IMR-90 (cell line): ENCODE data around the gene ZBTB40. TPM values are rescaled to one million over a fixed set of nuclear protein-coding genes. Genes with fewer than 3 reads are reported as not detected.

Experiments used
- ATAC-seq: fragments of 200-7000 bp; cut with Tn5 transposase; 2 replicates; pipeline ENCODE4 v1.9.1; 2020; ENCODE audit warnings: low read depth, mild to moderate bottlenecking, moderate library complexity
- BruUV-seq: library from RNA; stranded (reverse); fragments of 400-500 nt; replicated peaks from 2 replicates; lab custom pipeline; 2021; lab: Mats Ljungman, UMichigan
- CTCF ChIA-PET: fragments of 300-600 bp; formaldehyde crosslinking; extraction: SDS; loops from one replicate; lab custom pipeline; 2021; ENCODE audit warnings: antibody characterized with exemption; lab: Yijun Ruan, JAX
- POLR2A ChIA-PET: fragments of 300-600 bp; sonication (Branson Sonifier 250); formaldehyde crosslinking; loops from one replicate; lab custom pipeline; 2022; ENCODE audit warnings: antibody characterized with exemption; ENCODE audit not compliant: unreplicated experiment; lab: Charles Lee
- DNase-seq: peaks from one replicate; pipeline ENCODE4 v3.0.0; 2013
- H2AFZ ChIP-seq: replicated peaks from 2 replicates; pipeline ENCODE3; 2013; ENCODE audit warnings: low read length, mild to moderate bottlenecking; ENCODE audit not compliant: poor library complexity
- H2AK5ac ChIP-seq: 2 replicates; pipeline ENCODE4 v1.6.1; 2013; ENCODE audit warnings: low read depth, low read length, inconsistent platforms
- H2AK9ac ChIP-seq: replicated peaks from 2 replicates; pipeline ENCODE3; 2013; ENCODE audit warnings: mild to moderate bottlenecking, low read depth, low read length, moderate library complexity; ENCODE audit not compliant: poor library complexity
- H2BK120ac ChIP-seq: 2 replicates; pipeline ENCODE4 v1.6.1; 2013; ENCODE audit warnings: low read depth, low read length, inconsistent platforms
- H2BK15ac ChIP-seq: 3 replicates; pipeline ENCODE4 v1.6.1; 2013; ENCODE audit warnings: low read depth, low read length, inconsistent platforms
- H2BK20ac ChIP-seq: 2 replicates; pipeline ENCODE4 v1.6.1; 2013; ENCODE audit warnings: low read depth, mild to moderate bottlenecking, inconsistent platforms, low read length, moderate library complexity
- H2BK5ac ChIP-seq: 2 replicates; pipeline ENCODE4 v1.6.1; 2013; ENCODE audit warnings: mild to moderate bottlenecking, low read depth, low read length, inconsistent platforms; ENCODE audit not compliant: poor library complexity, severe bottlenecking
- H3K14ac ChIP-seq: replicated peaks from 2 replicates; pipeline ENCODE4 v1.6.1; 2013; ENCODE audit warnings: low read depth, low read length, inconsistent platforms
- H3K18ac ChIP-seq: 2 replicates; pipeline ENCODE4 v1.6.1; 2013; ENCODE audit warnings: low read depth, low read length, control low read depth
- H3K23ac ChIP-seq: 2 replicates; pipeline ENCODE4 v1.6.1; 2013; ENCODE audit warnings: low read depth, low read length, inconsistent platforms
- H3K27ac ChIP-seq: 2 replicates; pipeline ENCODE4 v1.5.1; 2013; ENCODE audit warnings: mild to moderate bottlenecking, control low read depth, low read length; ENCODE audit not compliant: insufficient read depth
- H3K27me3 ChIP-seq: 2 replicates; pipeline ENCODE4 v1.6.1; 2013; ENCODE audit warnings: low read length; ENCODE audit not compliant: control insufficient read depth, insufficient read depth
- H3K36me3 ChIP-seq: 2 replicates; pipeline ENCODE4 v1.6.1; 2013; ENCODE audit warnings: low read length, mixed read lengths; ENCODE audit not compliant: control insufficient read depth, insufficient read depth
- H3K4ac ChIP-seq: 2 replicates; pipeline ENCODE4 v1.6.1; 2013; ENCODE audit warnings: low read depth, low read length, inconsistent platforms
- H3K4me1 ChIP-seq: 2 replicates; pipeline ENCODE4 v1.6.1; 2013; ENCODE audit warnings: low read length, mixed read lengths; ENCODE audit not compliant: control insufficient read depth, insufficient read depth
- H3K4me2 ChIP-seq: 2 replicates; pipeline ENCODE4 v1.6.1; 2013; ENCODE audit warnings: low read depth, mild to moderate bottlenecking, control low read depth, low read length, moderate library complexity
- H3K4me3 ChIP-seq: 2 replicates; pipeline ENCODE4 v1.5.1; 2013; ENCODE audit warnings: low read depth, mild to moderate bottlenecking, control low read depth, low read length, moderate library complexity; ENCODE audit not compliant: insufficient read depth
- H3K56ac ChIP-seq: 2 replicates; pipeline ENCODE4 v1.6.1; 2013; ENCODE audit warnings: low read length, inconsistent platforms; ENCODE audit not compliant: insufficient read depth; ENCODE audit errors: extremely low read depth
- H3K79me1 ChIP-seq, 2 experiments: 2 replicates each; pipeline ENCODE4 v1.6.1; 2013; ENCODE audit warnings: low read length in 2 of 2, inconsistent platforms in 1 of 2, low read depth in 1 of 2
- H3K9ac ChIP-seq: 2 replicates; pipeline ENCODE4 v1.6.1; 2013; ENCODE audit warnings: low read depth, low read length, control low read depth
- H3K9me1 ChIP-seq: 2 replicates; pipeline ENCODE4 v1.6.1; 2013; ENCODE audit warnings: low read length, inconsistent platforms; ENCODE audit not compliant: insufficient read depth
- H3K9me3 ChIP-seq: 2 replicates; pipeline ENCODE4 v1.6.1; 2013; ENCODE audit warnings: low read length; ENCODE audit not compliant: control insufficient read depth, insufficient read depth
- H4K20me1 ChIP-seq: 2 replicates; pipeline ENCODE4 v1.6.1; 2013; ENCODE audit warnings: low read length, inconsistent platforms; ENCODE audit not compliant: insufficient read depth
- H4K5ac ChIP-seq: 2 replicates; pipeline ENCODE4 v1.6.1; 2013; ENCODE audit warnings: mild to moderate bottlenecking, low read depth, low read length, control low read depth
- H4K8ac ChIP-seq, 2 experiments: 2 replicates each; pipeline ENCODE4 v1.6.1; 2013; ENCODE audit warnings: low read depth in 2 of 2, low read length in 2 of 2, control low read depth in 1 of 2, inconsistent platforms in 1 of 2
- H4K91ac ChIP-seq: 2 replicates; pipeline ENCODE4 v1.6.1; 2013; ENCODE audit warnings: low read depth, low read length, inconsistent platforms; ENCODE audit not compliant: insufficient read depth
- BHLHE40 ChIP-seq: fragments of 150-350 bp; IDR thresholded peaks from 2 replicates; pipeline ENCODE4 v1.6.1; 2016; ENCODE audit warnings: mild to moderate bottlenecking, low read depth, low read length
- CHD1 ChIP-seq: IDR thresholded peaks from 2 replicates; pipeline ENCODE4 v1.6.1; 2012; ENCODE audit warnings: low read depth, low read length, improper control_type of control experiment
- CTCF ChIP-seq: conservative IDR thresholded peaks from 2 replicates; pipeline ENCODE4 v1.5.1; 2012; ENCODE audit warnings: mild to moderate bottlenecking, low read depth, low read length, improper control_type of control experiment
- FOS ChIP-seq: fragments of 150-350 bp; IDR thresholded peaks from 2 replicates; pipeline ENCODE4 v1.6.1; 2016; ENCODE audit warnings: low read depth, low read length
- MAFK ChIP-seq: IDR thresholded peaks from 2 replicates; pipeline ENCODE4 v1.6.1; 2012; ENCODE audit warnings: low read depth, low read length, improper control_type of control experiment
- MAZ ChIP-seq: IDR thresholded peaks from 2 replicates; pipeline ENCODE4 v1.6.1; 2012; ENCODE audit warnings: low read depth, mild to moderate bottlenecking, low read length, improper control_type of control experiment, moderate library complexity, borderline replicate concordance
- NFE2L2 ChIP-seq: fragments of 150-350 bp; IDR thresholded peaks from 2 replicates; pipeline ENCODE4 v1.6.1; 2016; ENCODE audit warnings: low read depth, mild to moderate bottlenecking, low read length
- POLR2A ChIP-seq: IDR thresholded peaks from 2 replicates; pipeline ENCODE4 v1.6.1; 2012; ENCODE audit warnings: mild to moderate bottlenecking, low read depth, low read length
- RAD21 ChIP-seq: IDR thresholded peaks from 2 replicates; pipeline ENCODE4 v1.6.1; 2012; ENCODE audit warnings: low read length, improper control_type of control experiment
- RCOR1 ChIP-seq: IDR thresholded peaks from 2 replicates; pipeline ENCODE4 v1.6.1; 2012; ENCODE audit warnings: mild to moderate bottlenecking, low read length, improper control_type of control experiment; ENCODE audit not compliant: insufficient replicate concordance
- RFX5 ChIP-seq: IDR thresholded peaks from 2 replicates; pipeline ENCODE4 v1.8.0; 2012; ENCODE audit warnings: low read depth, mild to moderate bottlenecking, low read length, moderate library complexity
- SMC3 ChIP-seq: fragments of 150-350 bp; IDR thresholded peaks from 2 replicates; pipeline ENCODE4 v1.6.1; 2016; ENCODE audit warnings: low read depth, mild to moderate bottlenecking, antibody characterized with exemption, low read length, moderate library complexity
- WGBS, 2 experiments: methylation state at CpG; one replicate each; pipeline versions ENCODE4 v1.1.5 to v1.1.7; 2013; ENCODE audit warnings: missing lambda C conversion rate in 2 of 2; ENCODE audit not compliant: insufficient read length in 1 of 2; ENCODE audit errors: extremely low coverage in 2 of 2; 5-methylcytosine and 5-hydroxymethylcytosine counted together
- dilution Hi-C: fragments of 300-500 bp; cut with HindIII; formaldehyde crosslinking; loops from one replicate; pipeline ENCODE4 v1.14.3; 2018; ENCODE audit warnings: low sequenced_read_pairs; ENCODE audit not compliant: unreplicated experiment
- in situ Hi-C: fragments of 300-500 bp; cut with MboI; formaldehyde crosslinking; loops from 3 replicates; pipeline ENCODE4 v1.14.3; 2019; ENCODE audit warnings: low sequenced_read_pairs, inconsistent platforms, mixed read lengths
- intact Hi-C: fragments of 100-400 bp; cut with micrococcal nuclease; formaldehyde crosslinking; loops from 2 replicates; pipeline ENCODE4 v1.10.0; 2022
- polyA plus RNA-seq, 3 experiments: library from polyadenylated mRNA; depleted of rRNA; stranded (reverse); fragments of >200 nt; gene quantifications; 2 replicates each; pipeline ENCODE4 v1.2.3, GENCODE V29; 2012; ENCODE audit warnings: low replicate concordance in 1 of 3
- total RNA-seq: library from RNA; depleted of rRNA; stranded (reverse); fragments of >200 nt; gene quantifications from 2 replicates; pipeline ENCODE4 v1.2.3, GENCODE V29; 2012
- TF ChIP-seq, protein P1 (sequence below): fragments of 150-350 bp; IDR thresholded peaks from 2 replicates; pipeline ENCODE4 v1.6.1; 2016; ENCODE audit warnings: low read depth, mild to moderate bottlenecking, low read length, moderate library complexity, borderline replicate concordance
- TF ChIP-seq, protein P2 (sequence below): fragments of 150-350 bp; IDR thresholded peaks from 2 replicates; pipeline ENCODE4 v1.6.1; 2017; ENCODE audit warnings: mild to moderate bottlenecking, antibody characterized with exemption, low read length, low read depth

The ZBTB40 gene
- total and polyA plus RNA-seq, 2 of the 4 experiments (the other 2 are of a cell fraction), result 6.0 to 9.7 TPM

- no peak for TF ChIP-seq CHD1
These were observed 40.5 kb downstream of the ZBTB40 start (continued) for GRCh38 chr1:22491995-22492715.

- no peak overlapping the region for H3K23ac ChIP-seq
- H3K56ac ChIP-seq, result no peak overlapping the region
- intact Hi-C loops (no loop called here), in situ Hi-C loops (no loop called here), dilution Hi-C loops (no loop called here)
- H3K9ac ChIP-seq, result no peak overlapping the region
- H3K4me3 ChIP-seq, result no peak overlapping the region
- H3K27me3 ChIP-seq, result no peaks in the 10 kb centered on the region
- H4K8ac ChIP-seq, result no peak overlapping the region
- H3K79me1 ChIP-seq, result peaks cover 0 to 8% of the 10 kb centered on the region in 2 experiments; a peak in 3 of 4 replicates
- no peak for ATAC-seq
- no peak overlapping the region for H2BK120ac ChIP-seq
- H2BK20ac ChIP-seq, result no peak overlapping the region
- BruUV-seq, result no TSS peak
- H3K4me2 ChIP-seq, result no peak overlapping the region
- POLR2A ChIA-PET, result no interaction called here
- H4K5ac ChIP-seq, result no peak overlapping the region
- DNase-seq, result no peak
- no peak overlapping the region for H3K4ac ChIP-seq
- WGBS, 2 experiments, result no CpG with 5 or more reads among the region's 2 CpGs
- 0 out of 2 replicates have a peak, but pooled peaks cover 3% of the 10 kb centered on the region for H3K9me1 ChIP-seq
- no peak overlapping the region for H3K27ac ChIP-seq
- H2BK5ac ChIP-seq, result no peak overlapping the region
- H3K14ac ChIP-seq, result no peak overlapping the region
- no peak overlapping the region for H2BK15ac ChIP-seq
- H3K36me3 ChIP-seq, result peaks cover 7% of the 10 kb centered on the region
- H2AK5ac ChIP-seq, result no peak overlapping the region
- H3K4me1 ChIP-seq, result peaks cover 1% of the 10 kb centered on the region; the same call in 1 of the 2 replicates
- CTCF ChIA-PET, result no interaction called here
- no peak overlapping the region for H2AK9ac ChIP-seq
- H2AFZ ChIP-seq, result no peak overlapping the region
- no peaks in the 10 kb centered on the region for H4K20me1 ChIP-seq
- no peaks in the 10 kb centered on the region for H3K9me3 ChIP-seq
- H3K18ac ChIP-seq, result no peak overlapping the region
- H4K91ac ChIP-seq, result no peak overlapping the region
- TF ChIP-seq RAD21, result no peak
- TF ChIP-seq CTCF, result no peak
- no peak for TF ChIP-seq FOS
- TF ChIP-seq, protein P1, sequence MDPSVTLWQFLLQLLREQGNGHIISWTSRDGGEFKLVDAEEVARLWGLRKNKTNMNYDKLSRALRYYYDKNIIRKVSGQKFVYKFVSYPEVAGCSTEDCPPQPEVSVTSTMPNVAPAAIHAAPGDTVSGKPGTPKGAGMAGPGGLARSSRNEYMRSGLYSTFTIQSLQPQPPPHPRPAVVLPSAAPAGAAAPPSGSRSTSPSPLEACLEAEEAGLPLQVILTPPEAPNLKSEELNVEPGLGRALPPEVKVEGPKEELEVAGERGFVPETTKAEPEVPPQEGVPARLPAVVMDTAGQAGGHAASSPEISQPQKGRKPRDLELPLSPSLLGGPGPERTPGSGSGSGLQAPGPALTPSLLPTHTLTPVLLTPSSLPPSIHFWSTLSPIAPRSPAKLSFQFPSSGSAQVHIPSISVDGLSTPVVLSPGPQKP, result no peak
- no peak for TF ChIP-seq RFX5
- TF ChIP-seq, protein P2, sequence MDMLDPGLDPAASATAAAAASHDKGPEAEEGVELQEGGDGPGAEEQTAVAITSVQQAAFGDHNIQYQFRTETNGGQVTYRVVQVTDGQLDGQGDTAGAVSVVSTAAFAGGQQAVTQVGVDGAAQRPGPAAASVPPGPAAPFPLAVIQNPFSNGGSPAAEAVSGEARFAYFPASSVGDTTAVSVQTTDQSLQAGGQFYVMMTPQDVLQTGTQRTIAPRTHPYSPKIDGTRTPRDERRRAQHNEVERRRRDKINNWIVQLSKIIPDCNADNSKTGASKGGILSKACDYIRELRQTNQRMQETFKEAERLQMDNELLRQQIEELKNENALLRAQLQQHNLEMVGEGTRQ, result no peak
- TF ChIP-seq NFE2L2, result no peak
- no peak for TF ChIP-seq MAFK
- no peak for TF ChIP-seq BHLHE40
- no peak for TF ChIP-seq MAZ
- no peak for TF ChIP-seq SMC3
- TF ChIP-seq RCOR1, result no peak
- no peak for TF ChIP-seq POLR2A
- no peak for TF ChIP-seq CHD1
These were observed 42.5 kb downstream of the ZBTB40 start for GRCh38 chr1:22494144-22494543.
